Neural cell (in vitro differentiated cells): Measurements from ENCODE around the gene SPRN. TPM values are rescaled to one million over a fixed set of nuclear protein-coding genes. Genes with fewer than 3 reads are reported as not detected.

Experiments used
- H2AFZ ChIP-seq: fragments of 200-600, 300-800 bp; sonication (generic), shearing (Covaris generic); 2 replicates; pipeline ENCODE4 v1.6.0; 2014; ENCODE audit warnings: low read depth, mild to moderate bottlenecking, antibody characterized with exemption, low read length, moderate library complexity
- H3F3A ChIP-seq: fragments of 200-600 bp; shearing (Covaris generic); 2 replicates; pipeline ENCODE4 v1.6.1; 2016; ENCODE audit warnings: mild to moderate bottlenecking, moderate library complexity, mixed read lengths, antibody characterized with exemption, low read length; ENCODE audit not compliant: insufficient read depth, poor library complexity, severe bottlenecking
- H3K27ac ChIP-seq: fragments of 200-600, 300-800 bp; sonication (generic), shearing (Covaris generic); 2 replicates; pipeline ENCODE4 v1.5.1; 2014; ENCODE audit warnings: mild to moderate bottlenecking, low read length, moderate library complexity
- H3K27me3 ChIP-seq: fragments of 300-800, 200-600 bp; sonication (generic), shearing (Covaris generic); 2 replicates; pipeline ENCODE4 v1.6.0; 2014; ENCODE audit warnings: mild to moderate bottlenecking, low read depth, low read length, moderate library complexity; ENCODE audit not compliant: insufficient read depth
- H3K36me3 ChIP-seq: fragments of 300-800, 200-600 bp; sonication (generic), shearing (Covaris generic); 2 replicates; pipeline ENCODE4 v1.5.1; 2014; ENCODE audit warnings: mild to moderate bottlenecking, antibody characterized with exemption, low read length, moderate library complexity; ENCODE audit not compliant: insufficient read depth
- H3K4me2 ChIP-seq: fragments of 300-800, 200-600 bp; sonication (generic), shearing (Covaris generic); 2 replicates; pipeline ENCODE4 v1.6.0; 2014; ENCODE audit warnings: mild to moderate bottlenecking, low read length
- H3K4me3 ChIP-seq: fragments of 300-800, 200-600 bp; sonication (generic), shearing (Covaris generic); 2 replicates; pipeline ENCODE4 v1.5.1; 2014; ENCODE audit warnings: mild to moderate bottlenecking, low read length, moderate library complexity
- H3K79me2 ChIP-seq: fragments of 200-600 bp; shearing (Covaris generic); replicated peaks from 2 replicates; pipeline ENCODE4 v1.6.0; 2014; ENCODE audit warnings: mild to moderate bottlenecking, low read length, moderate library complexity; ENCODE audit not compliant: insufficient read depth
- H3K9ac ChIP-seq: fragments of 300-800, 200-600 bp; sonication (generic), shearing (Covaris generic); 2 replicates; pipeline ENCODE4 v1.6.1; 2016; ENCODE audit warnings: mild to moderate bottlenecking, low read length, mixed read lengths
- H3K9me2 ChIP-seq: fragments of 200-600 bp; shearing (Covaris generic); 2 replicates; pipeline ENCODE4 v1.6.1; 2016; ENCODE audit warnings: mild to moderate bottlenecking, low read length, mixed read lengths; ENCODE audit not compliant: insufficient read depth
- H3K9me3 ChIP-seq: fragments of 200-600, 300-800 bp; sonication (generic), shearing (Covaris generic); 2 replicates; pipeline ENCODE4 v1.6.1; 2016; ENCODE audit warnings: mild to moderate bottlenecking, mixed run types, low read length, moderate library complexity, mixed read lengths
- H4K20me1 ChIP-seq: fragments of 200-600 bp; shearing (Covaris generic); 2 replicates; pipeline ENCODE4 v1.6.1; 2016; ENCODE audit warnings: mild to moderate bottlenecking, mixed run types; ENCODE audit not compliant: insufficient read depth
- EP300 ChIP-seq: fragments of 450-650 bp; conservative IDR thresholded peaks from 2 replicates; pipeline ENCODE4 v1.6.1; 2014; ENCODE audit warnings: antibody characterized with exemption, mild to moderate bottlenecking, moderate library complexity; ENCODE audit not compliant: poor library complexity, severe bottlenecking
- EZH2 ChIP-seq: fragments of 200-600, 300-800 bp; shearing (Covaris generic), sonication (generic); IDR thresholded peaks from 2 replicates; pipeline ENCODE4 v1.6.1; 2014; ENCODE audit warnings: antibody characterized with exemption, low read length, borderline replicate concordance, mild to moderate bottlenecking; ENCODE audit not compliant: insufficient read depth, poor library complexity, severe bottlenecking
- MXI1 ChIP-seq: fragments of 450-650 bp; conservative IDR thresholded peaks from 2 replicates; pipeline ENCODE4 v1.6.1; 2014; ENCODE audit warnings: antibody characterized with exemption, mild to moderate bottlenecking; ENCODE audit not compliant: poor library complexity, severe bottlenecking
- POLR2AphosphoS5 ChIP-seq: IDR thresholded peaks from 2 replicates; pipeline ENCODE4 v1.6.1; 2012
- RAD21 ChIP-seq: fragments of 450-650 bp; conservative IDR thresholded peaks from 2 replicates; pipeline ENCODE4 v1.6.1; 2014; ENCODE audit warnings: antibody characterized with exemption, mild to moderate bottlenecking, moderate library complexity
- SMC3 ChIP-seq: fragments of 450-650 bp; conservative IDR thresholded peaks from 2 replicates; pipeline ENCODE4 v1.6.1; 2014; ENCODE audit warnings: antibody characterized with exemption, mild to moderate bottlenecking, moderate library complexity; ENCODE audit not compliant: poor library complexity
- TAF1 ChIP-seq: IDR thresholded peaks from 2 replicates; pipeline ENCODE4 v1.6.1; 2012; ENCODE audit warnings: low read depth
- polyA plus RNA-seq: library from polyadenylated mRNA; depleted of rRNA; stranded (reverse); fragments of >200 nt; gene quantifications from 2 replicates; pipeline ENCODE4 v1.2.3, GENCODE V29; 2014
- TF ChIP-seq, protein P1 (sequence below): fragments of 450-650 bp; IDR thresholded peaks from 2 replicates; pipeline ENCODE4 v1.5.1; 2014; ENCODE audit warnings: antibody characterized with exemption, mild to moderate bottlenecking, moderate library complexity; ENCODE audit not compliant: poor library complexity, severe bottlenecking
- TF ChIP-seq, protein P2 (sequence below): IDR thresholded peaks from 2 replicates; pipeline ENCODE4 v1.6.1; 2012; ENCODE audit warnings: borderline replicate concordance

SPRN gene
- polyA plus RNA-seq, 1 donor from 2014 or later: 1.1 TPM

DNA sequence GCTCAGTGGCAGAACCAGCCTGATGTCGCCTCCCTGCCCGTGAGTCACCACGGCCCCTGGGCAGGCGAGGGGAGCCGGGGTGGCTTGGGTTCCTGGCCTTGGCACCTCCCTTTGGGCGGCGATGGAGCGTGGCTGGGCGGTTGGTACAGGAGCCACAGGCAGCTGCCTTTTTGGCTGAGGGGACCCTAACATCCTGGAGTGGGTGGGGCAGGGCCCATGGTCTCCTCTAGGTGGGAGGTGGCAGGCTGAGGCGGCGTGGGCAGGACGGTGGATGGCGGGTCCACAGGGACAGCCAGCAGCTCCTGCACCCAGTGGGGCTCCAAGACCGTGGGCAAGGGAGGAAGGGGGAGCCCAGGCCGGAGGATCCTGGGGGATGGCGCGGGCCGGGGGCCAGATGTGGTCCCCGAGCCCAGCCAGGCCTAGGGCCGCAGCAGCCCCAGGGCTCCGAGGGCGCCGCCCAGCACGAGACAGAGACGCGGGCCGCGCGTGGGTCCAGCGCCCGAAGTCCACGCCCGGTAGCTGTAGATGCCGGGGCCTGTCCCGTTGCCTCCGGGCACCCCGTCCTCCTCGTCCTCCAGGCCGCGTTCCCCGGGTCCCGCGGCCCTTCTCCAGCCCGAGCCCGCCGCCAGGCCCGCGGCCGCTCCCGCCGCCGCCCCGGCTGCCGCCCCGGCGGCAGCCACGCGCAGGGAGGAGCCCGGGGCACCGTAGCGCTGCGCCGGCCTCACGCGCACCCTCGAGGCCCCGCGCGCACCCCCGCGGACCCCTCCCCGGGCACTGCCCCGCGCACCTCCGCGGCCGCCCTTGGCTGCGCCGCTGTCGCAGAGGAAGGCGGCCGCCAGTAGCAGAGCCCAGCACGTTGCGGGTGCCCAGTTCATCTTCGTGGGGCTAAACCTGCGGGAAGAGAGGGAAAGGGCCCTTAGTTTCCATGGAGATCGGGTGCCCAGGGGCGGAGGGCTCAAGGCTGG is 1.3 kb downstream of the SPRN start:
- Histone ChIP-seq H3K79me2 (no peaks in the 10 kb centered on the region), H3F3A (no peaks in the 10 kb centered on the region), H3K9me2 (no peaks in the 10 kb centered on the region), H3K27me3 (no peaks in the 10 kb centered on the region), H3K4me2 (no peak overlapping the region), H4K20me1 (no peaks in the 10 kb centered on the region), H2AFZ (no peak overlapping the region), H3K36me3 (no peaks in the 10 kb centered on the region), H3K9ac (no peak overlapping the region), H3K4me3 (no peak overlapping the region), H3K9me3 (no peaks in the 10 kb centered on the region), H3K27ac (no peak overlapping the region)
- TF ChIP-seq EZH2: no peak
- TF ChIP-seq EP300: no peak
- no peak for TF ChIP-seq POLR2AphosphoS5
- TF ChIP-seq, protein P1, sequence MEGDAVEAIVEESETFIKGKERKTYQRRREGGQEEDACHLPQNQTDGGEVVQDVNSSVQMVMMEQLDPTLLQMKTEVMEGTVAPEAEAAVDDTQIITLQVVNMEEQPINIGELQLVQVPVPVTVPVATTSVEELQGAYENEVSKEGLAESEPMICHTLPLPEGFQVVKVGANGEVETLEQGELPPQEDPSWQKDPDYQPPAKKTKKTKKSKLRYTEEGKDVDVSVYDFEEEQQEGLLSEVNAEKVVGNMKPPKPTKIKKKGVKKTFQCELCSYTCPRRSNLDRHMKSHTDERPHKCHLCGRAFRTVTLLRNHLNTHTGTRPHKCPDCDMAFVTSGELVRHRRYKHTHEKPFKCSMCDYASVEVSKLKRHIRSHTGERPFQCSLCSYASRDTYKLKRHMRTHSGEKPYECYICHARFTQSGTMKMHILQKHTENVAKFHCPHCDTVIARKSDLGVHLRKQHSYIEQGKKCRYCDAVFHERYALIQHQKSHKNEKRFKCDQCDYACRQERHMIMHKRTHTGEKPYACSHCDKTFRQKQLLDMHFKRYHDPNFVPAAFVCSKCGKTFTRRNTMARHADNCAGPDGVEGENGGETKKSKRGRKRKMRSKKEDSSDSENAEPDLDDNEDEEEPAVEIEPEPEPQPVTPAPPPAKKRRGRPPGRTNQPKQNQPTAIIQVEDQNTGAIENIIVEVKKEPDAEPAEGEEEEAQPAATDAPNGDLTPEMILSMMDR: no peak

DNA sequence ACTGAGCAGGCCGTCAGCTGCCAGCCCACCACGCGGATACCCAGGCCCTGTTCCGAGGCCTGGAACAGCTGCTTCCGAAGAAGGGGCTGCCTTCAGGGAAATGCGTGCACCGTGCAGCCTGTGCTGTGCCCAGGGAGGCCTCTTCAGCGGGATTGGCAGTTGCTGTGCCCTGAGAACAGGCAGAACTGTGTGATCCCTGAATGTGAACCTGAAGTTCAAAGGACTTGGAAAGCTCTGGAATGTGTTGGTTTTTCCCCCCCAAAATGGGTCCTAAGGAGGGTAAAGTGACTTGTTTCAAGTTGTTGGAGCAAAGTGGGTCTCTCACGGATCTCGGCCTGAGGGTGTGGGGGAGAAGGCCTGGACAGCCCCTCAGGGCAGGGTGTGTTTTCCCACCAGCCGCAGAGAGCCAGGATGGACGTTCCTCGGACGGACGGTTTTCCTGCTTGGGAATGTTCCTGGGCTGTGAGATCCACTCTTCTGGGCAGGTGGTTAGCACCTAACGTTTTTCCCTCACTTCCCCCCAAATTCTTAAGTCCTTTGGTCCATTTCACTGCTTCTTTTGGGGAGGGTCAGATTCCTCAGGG is 2.1 kb downstream of the SPRN start:
- no peaks in the 10 kb centered on the region for H3K36me3 ChIP-seq
- no peak overlapping the region for H2AFZ ChIP-seq
- H3K9me2 ChIP-seq: no peaks in the 10 kb centered on the region
- no peak overlapping the region for H3K4me3 ChIP-seq
- H3K27ac ChIP-seq: no peak overlapping the region
- no peaks in the 10 kb centered on the region for H3K79me2 ChIP-seq
- H3K9ac ChIP-seq: no peak overlapping the region
- H3F3A ChIP-seq: no peaks in the 10 kb centered on the region
- TF ChIP-seq EP300 (no peak), RAD21 (no peak), EZH2 (no peak), MXI1 (no peak), POLR2AphosphoS5 (no peak), SMC3 (no peak), TAF1 (no peak)
- TF ChIP-seq, protein P2, sequence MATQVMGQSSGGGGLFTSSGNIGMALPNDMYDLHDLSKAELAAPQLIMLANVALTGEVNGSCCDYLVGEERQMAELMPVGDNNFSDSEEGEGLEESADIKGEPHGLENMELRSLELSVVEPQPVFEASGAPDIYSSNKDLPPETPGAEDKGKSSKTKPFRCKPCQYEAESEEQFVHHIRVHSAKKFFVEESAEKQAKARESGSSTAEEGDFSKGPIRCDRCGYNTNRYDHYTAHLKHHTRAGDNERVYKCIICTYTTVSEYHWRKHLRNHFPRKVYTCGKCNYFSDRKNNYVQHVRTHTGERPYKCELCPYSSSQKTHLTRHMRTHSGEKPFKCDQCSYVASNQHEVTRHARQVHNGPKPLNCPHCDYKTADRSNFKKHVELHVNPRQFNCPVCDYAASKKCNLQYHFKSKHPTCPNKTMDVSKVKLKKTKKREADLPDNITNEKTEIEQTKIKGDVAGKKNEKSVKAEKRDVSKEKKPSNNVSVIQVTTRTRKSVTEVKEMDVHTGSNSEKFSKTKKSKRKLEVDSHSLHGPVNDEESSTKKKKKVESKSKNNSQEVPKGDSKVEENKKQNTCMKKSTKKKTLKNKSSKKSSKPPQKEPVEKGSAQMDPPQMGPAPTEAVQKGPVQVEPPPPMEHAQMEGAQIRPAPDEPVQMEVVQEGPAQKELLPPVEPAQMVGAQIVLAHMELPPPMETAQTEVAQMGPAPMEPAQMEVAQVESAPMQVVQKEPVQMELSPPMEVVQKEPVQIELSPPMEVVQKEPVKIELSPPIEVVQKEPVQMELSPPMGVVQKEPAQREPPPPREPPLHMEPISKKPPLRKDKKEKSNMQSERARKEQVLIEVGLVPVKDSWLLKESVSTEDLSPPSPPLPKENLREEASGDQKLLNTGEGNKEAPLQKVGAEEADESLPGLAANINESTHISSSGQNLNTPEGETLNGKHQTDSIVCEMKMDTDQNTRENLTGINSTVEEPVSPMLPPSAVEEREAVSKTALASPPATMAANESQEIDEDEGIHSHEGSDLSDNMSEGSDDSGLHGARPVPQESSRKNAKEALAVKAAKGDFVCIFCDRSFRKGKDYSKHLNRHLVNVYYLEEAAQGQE: no peak
- TF ChIP-seq, protein P1: no peak
- H3K9me3 ChIP-seq: no peaks in the 10 kb centered on the region
- no peaks in the 10 kb centered on the region for H3K27me3 ChIP-seq
- no peak overlapping the region for H3K4me2 ChIP-seq
- H4K20me1 ChIP-seq: no peaks in the 10 kb centered on the region
